IPS DF 19.7 (cell line): ENCODE results near the gene MUC13.

Experiments
- DNase-seq: peaks from one replicate; pipeline ENCODE4 v3.0.0-alpha.2; 2013; ENCODE audit warnings: low read depth, low spot score

The MUC13 gene

DNA sequence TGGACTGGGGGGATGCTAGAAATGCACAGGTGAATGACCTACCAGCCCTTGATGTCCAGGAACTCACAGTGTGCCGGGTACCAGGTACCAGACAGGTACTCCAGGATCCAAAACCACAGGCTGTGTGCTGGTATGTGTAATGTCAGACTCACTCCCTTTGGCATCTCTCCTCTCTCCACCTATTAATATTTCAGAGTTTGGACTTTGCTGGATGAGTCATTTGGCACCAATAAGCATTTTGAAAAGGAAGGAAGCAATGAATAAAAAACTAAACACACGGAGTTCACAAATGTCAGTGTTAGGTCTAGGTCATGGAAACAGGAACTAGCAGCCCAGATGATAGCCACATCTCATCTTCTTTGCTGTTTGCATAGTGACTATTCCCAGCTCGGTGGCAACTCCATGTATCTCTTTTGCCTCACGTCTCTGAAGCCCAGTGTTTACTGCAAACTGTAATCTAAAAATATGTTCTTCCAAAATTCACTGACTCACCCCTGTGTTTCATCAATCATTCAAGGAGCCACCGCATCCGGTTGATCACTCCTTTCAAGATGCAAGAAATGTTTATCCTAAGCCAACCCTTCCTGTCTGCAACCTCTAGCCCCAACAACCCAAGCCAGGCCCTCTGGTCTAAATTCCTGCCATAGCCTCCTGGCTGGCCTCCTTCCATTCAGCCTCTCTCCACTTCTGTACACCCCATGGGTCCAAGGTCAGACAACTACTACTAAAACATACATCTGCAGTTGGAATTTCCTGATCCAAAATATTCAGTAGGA, 55.8 kb downstream of the MUC13 start:
- DNase-seq = no peak

DNA sequence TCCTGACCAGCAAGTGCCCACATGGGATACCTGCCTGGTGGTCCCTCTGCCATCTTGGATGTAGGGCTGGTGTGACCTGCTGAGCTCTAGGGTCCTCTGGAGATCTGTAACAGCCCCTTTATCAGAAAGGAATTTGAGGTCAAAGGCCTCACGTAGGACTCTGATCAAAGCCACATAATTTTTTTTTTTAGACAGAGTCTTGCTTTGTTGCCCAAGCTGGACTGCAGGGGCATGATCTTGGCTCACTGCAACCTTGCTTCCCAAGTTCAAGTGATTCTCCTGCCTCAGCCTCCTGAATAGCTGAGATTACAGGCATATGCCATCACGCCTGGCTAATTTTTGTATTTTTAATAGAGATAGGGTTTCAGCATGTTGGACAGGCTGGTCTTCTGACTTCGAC, 56.9 kb downstream of the MUC13 start:
- no peak for DNase-seq

DNA sequence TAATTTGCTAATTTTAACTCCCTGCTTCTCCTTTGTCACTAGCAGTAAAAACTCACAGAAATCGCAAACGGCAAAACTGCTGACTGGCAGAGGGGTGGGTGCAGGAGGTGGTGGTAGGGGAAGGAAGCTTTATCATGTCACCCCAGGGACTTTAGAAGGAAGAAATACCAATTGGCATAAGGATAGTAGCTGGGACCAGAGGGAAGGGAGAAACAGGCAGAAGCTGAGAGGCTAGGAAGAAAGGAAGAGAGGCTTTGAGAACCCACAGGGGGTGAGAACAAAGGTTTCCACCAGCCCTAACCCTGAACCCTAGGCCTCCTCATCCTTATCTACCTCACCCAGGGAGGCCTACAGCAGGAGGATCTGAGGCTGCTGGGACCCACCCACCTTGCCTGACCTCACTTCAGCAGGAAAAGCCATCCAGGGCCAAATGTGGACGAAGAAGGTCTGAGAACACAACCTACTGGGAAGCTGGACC, 58.1 kb downstream of the MUC13 start:
- DNase-seq = no peak

DNA sequence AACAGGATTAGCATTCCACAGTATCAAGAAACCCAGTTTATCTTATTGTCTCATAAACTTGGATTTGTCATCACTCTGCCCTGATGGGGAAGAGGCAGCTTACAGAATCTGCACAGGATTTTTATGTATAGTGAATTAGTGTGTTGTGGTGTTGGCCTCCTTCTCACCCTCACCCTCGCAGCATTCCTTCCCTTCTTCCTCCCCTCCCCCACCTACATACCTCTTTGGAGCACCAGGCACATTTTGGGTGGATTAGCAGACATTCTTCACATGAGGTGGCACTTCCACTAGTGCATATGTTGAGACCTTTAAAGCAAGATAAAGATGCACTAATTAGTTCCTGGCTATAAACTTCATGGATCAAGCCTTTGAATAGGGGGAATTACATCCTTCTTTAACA, 61.3 kb downstream of the MUC13 start:
- no peak for DNase-seq

DNA sequence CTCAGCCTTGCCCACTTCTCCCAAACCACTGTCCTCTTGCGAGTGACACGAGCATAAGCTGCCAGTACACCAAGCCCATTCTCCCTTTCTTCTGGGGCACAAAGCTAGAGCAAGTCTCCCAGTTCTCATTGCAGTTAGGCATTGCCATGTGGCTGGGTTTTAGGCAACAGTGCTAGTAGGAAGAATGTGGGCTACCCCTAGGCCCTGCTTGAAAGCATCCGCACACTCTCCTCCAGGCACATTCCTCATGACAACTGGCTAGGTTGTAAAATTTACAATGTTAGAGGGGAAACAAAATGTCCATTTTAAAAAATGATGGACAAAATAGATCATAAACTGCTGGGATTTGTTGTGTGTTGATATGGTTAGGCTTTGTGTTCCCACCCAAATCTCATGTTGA, 67.0 kb downstream of the MUC13 start:
- no peak for DNase-seq

DNA sequence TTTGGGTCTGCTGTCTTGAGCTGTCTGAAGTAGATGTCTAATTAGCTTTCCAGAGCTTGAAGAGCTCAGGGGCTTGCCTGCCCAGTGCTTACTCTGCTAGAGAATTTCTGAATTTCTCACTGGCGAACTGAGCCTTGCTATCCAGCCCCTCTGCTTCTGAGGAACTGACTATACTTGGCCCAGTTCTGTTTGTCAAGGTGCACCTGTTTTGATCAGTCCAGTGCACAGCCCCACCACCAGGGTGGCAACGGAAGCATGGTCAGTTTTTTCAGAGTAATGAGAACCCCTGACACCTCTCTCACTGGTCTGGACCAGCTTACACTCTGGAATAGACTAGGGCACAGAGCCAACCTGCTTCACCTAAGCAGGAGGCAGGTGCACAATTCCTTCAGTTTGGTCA, 72.5 kb downstream of the MUC13 start:
- DNase-seq = no peak

DNA sequence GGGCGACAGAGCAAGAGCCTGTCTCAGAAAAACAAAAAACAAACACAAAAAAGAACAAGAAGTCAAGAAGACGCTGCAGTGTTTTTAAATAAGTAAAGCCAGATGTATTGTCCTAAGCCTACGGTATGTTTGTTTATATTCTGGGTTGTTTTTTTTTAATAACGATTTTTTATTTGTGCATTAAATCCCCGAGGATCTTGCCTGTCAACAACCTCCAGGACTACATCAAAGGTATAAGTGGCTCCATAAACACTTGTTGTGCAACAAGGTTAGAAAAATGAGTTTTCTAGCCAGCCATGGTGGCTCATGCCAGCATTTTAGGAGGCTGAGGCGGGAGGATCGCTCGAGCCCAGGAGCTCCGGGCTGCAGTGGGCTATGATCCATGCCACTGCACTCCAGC, 73.5 kb downstream of the MUC13 start:
- DNase-seq = no peak

DNA sequence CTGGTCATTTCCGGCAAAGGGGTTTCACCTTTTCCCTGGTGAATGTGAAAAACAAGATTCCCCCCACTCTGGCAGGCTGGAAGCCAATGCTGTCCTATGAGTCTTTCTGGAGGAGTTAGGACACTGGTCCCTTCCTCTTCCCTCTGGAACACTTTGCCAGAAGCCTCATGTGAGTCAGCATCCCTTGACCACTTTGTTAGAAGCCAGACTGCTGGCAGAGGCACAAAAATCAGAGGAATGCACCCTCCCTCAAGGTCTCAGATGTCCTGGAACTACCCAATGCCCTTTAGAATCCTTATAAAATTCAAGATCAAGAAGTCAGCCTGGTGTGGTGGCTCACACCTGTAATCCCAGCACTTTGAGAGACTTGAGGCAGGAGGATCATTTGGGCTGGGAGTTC, 74.0 kb downstream of the MUC13 start:
- no peak for DNase-seq

DNA sequence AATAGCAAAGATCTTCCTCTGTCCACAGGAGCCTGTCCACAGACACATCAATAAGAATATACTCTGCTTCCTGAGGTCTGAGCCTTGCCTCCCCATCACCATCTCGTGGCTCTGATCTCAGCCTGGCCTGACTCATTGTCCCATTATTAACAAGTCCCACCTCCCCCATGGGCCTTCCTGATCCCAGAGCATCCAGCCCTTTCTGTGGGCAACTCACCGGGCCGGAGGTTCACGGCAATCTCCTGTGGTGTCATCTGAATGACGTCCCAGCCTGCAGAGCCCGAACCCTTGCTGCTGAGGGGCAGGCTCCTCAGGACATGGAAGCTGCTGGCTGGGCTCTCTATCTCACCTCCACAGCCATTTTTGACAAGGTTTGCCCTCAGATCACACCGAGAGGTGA, 75.5 kb downstream of the MUC13 start:
- no peak for DNase-seq

DNA sequence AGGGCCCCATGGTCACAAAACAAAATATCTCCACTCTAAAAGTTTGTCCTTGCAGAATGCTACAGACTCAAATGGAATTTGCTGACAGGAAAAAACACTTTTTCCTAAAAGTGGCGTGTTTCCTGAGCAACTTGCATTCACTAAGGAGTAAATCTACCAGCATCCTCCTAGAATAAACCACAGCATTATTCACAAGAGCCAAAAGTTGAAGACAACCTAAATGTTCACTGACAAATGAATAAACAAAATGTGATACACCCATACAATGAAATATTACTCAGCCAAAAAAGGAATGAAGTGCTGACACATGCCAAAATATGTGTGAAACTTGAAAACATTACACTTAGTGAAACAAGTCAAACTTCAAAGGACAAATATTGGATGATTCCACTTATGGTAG, 76.3 kb downstream of the MUC13 start:
- DNase-seq = no peak

DNA sequence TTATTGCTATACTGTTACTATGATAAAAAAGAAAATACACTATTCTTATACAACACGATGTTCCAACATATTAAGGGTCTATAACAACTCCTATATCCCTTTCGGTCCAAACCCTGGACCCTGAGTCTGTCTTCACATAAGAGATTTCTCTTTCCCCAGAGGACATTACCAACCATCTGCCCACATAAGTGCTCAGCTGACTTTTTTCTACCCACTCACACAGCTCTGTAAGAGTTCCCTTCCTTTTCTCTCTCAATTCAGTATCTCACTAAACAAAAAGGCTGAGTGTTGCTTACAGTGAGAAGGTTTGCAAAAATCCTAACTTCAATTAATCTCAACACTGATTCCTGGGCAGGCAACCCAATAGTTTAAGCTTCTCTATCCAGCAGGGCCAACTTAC, 77.9 kb downstream of the MUC13 start:
- DNase-seq = no peak
